K562 (cell line): Measurements from ENCODE around the gene NAPEPLD. TPM values are rescaled to one million over a fixed set of nuclear protein-coding genes. Genes with fewer than 3 reads are reported as not detected.

Experiments
- ATAC-seq: fragments of 200-7000 bp; cut with Tn5 transposase; 3 replicates; pipeline ENCODE4 v1.9.1; 2020; ENCODE audit warnings: moderate library complexity
- BruUV-seq: library from RNA; stranded (reverse); fragments of 400-500 nt; replicated peaks from 2 replicates; lab custom pipeline; 2021; lab: Mats Ljungman, UMichigan
- CTCF ChIA-PET: fragments of 300-600 bp; formaldehyde crosslinking; extraction: SDS; loops from one replicate; lab custom pipeline; 2021; ENCODE audit warnings: low intra/inter-chr PET ratio; lab: Yijun Ruan, JAX
- POLR2A ChIA-PET: fragments of 300-600, 350-650 bp; sonication (Branson Sonifier 250); formaldehyde crosslinking; extraction: SDS; loops from one replicate; lab custom pipeline; 2021; ENCODE audit warnings: antibody characterized with exemption, inconsistent platforms; lab: Yijun Ruan, JAX
- DNase-seq, 4 experiments: peaks; one replicate each; pipeline versions ENCODE4 v3.0.0 to v3.0.0-alpha.2; 2011 to 2018; ENCODE audit warnings: low spot score in 3 of 4, mixed read lengths in 3 of 4; ENCODE audit errors: extremely low read depth in 1 of 4
- FAIRE-seq: peaks from 2 replicates; lab custom pipeline; 2011; peaks lifted over from hg19 to GRCh38; lab: Jason Lieb, UNC
- H2AFZ ChIP-seq: 2 replicates; pipeline ENCODE4 v1.6.0; 2011; ENCODE audit warnings: low read depth, low read length, control low read depth, inconsistent platforms
- H3K27ac ChIP-seq: fragments of 200-600 bp; 3 replicates; pipeline ENCODE4 v1.8.0; 2011; ENCODE audit warnings: low read depth, mild to moderate bottlenecking, control low read depth, inconsistent platforms, low read length, moderate library complexity, mixed read lengths; ENCODE audit errors: extremely low read depth
- H3K27me3 ChIP-seq, 2 experiments: fragments of 300-600 bp in 1 of 2; 2 replicates in 1 of 2; 3 replicates in 1 of 2; pipeline versions ENCODE4 v1.6.0 to v1.8.0; 2011; ENCODE audit warnings: inconsistent platforms in 2 of 2, low read length in 2 of 2, mild to moderate bottlenecking in 1 of 2, mixed read lengths in 1 of 2, moderate library complexity in 1 of 2; ENCODE audit not compliant: control insufficient read depth in 2 of 2, insufficient read depth in 2 of 2
- H3K36me3 ChIP-seq: fragments of 300-600 bp; 3 replicates; pipeline ENCODE4 v1.8.0; 2011; ENCODE audit warnings: mild to moderate bottlenecking, low read length, inconsistent platforms; ENCODE audit not compliant: control insufficient read depth, insufficient read depth
- H3K4me1 ChIP-seq, 2 experiments: fragments of 200-600 bp in 1 of 2; replicated peaks in 1 of 2; 2 replicates in 1 of 2; 3 replicates in 1 of 2; pipeline versions ENCODE4 v1.5.1 to v1.8.0; 2011; ENCODE audit warnings: inconsistent platforms in 2 of 2, low read length in 2 of 2, mild to moderate bottlenecking in 1 of 2, mixed read lengths in 1 of 2, moderate library complexity in 1 of 2; ENCODE audit not compliant: control insufficient read depth in 2 of 2, insufficient read depth in 2 of 2
- H3K4me2 ChIP-seq: 2 replicates; pipeline ENCODE4 v1.6.1; 2011; ENCODE audit warnings: low read length, control low read depth, inconsistent platforms, mixed read lengths; ENCODE audit not compliant: insufficient read depth
- H3K4me3 ChIP-seq: fragments of 200-600 bp; sonication (generic), shearing (Covaris generic); 2 replicates; pipeline ENCODE4 v1.5.1; 2016; ENCODE audit warnings: control low read depth, inconsistent platforms
- H3K79me2 ChIP-seq: fragments of 200-600 bp; 3 replicates; pipeline ENCODE4 v1.8.0; 2011; ENCODE audit warnings: low read length, inconsistent platforms; ENCODE audit not compliant: control insufficient read depth, insufficient read depth
- H3K9ac ChIP-seq, 2 experiments: 2 replicates each; pipeline versions ENCODE4 v1.6.0 to v1.6.1; 2011; ENCODE audit warnings: low read depth in 2 of 2, low read length in 2 of 2, control low read depth in 1 of 2, inconsistent platforms in 1 of 2, mild to moderate bottlenecking in 1 of 2, mixed read lengths in 1 of 2; ENCODE audit not compliant: insufficient read depth in 1 of 2
- H3K9me1 ChIP-seq: one replicate; pipeline ENCODE4 v1.6.0; 2011; ENCODE audit warnings: inconsistent platforms, mild to moderate bottlenecking, low read length, moderate library complexity; ENCODE audit not compliant: control insufficient read depth, insufficient read depth
- H3K9me3 ChIP-seq: replicated peaks from 2 replicates; pipeline ENCODE4 v1.5.1; 2011; ENCODE audit warnings: low read depth, low read length, inconsistent platforms; ENCODE audit not compliant: control insufficient read depth, insufficient read depth
- H4K20me1 ChIP-seq: replicated peaks from 2 replicates; pipeline ENCODE4 v1.6.1; 2011; ENCODE audit warnings: low read length, inconsistent platforms, mixed read lengths; ENCODE audit not compliant: control insufficient read depth, insufficient read depth
- CEBPZ ChIP-seq: fragments of 150-350 bp; IDR thresholded peaks from 2 replicates; pipeline ENCODE4 v1.6.1; 2014; ENCODE audit warnings: low read depth, mild to moderate bottlenecking, low read length, borderline replicate concordance
- CUX1 ChIP-seq: fragments of 200-800 bp; sonication (Bioruptor generic); IDR thresholded peaks from 2 replicates; pipeline ENCODE4 v1.6.1; 2016; ENCODE audit warnings: missing genetic modification characterization, missing compliant biosample characterization
- ELF2 ChIP-seq: fragments of 250-450 bp; sonication (Bioruptor Pico); IDR thresholded peaks from 2 replicates; pipeline ENCODE4 v1.5.0; 2021; ENCODE audit warnings: mild to moderate bottlenecking
- JUNB ChIP-seq: fragments of 450-650 bp; formaldehyde crosslinking; conservative IDR thresholded peaks from 2 replicates; pipeline ENCODE4 v1.4.0; 2020; ENCODE audit warnings: mild to moderate bottlenecking
- KDM5B ChIP-seq: fragments of 200-600 bp; sonication (generic); IDR thresholded peaks from 2 replicates; pipeline ENCODE4 v1.6.1; 2012; ENCODE audit warnings: low read depth, mild to moderate bottlenecking, moderate library complexity, low read length, control low read depth, inconsistent platforms; ENCODE audit not compliant: insufficient replicate concordance
- MEIS2 ChIP-seq: fragments of 450-650 bp; IDR thresholded peaks from 2 replicates; pipeline ENCODE4 v1.6.1; 2014; ENCODE audit warnings: mild to moderate bottlenecking; ENCODE audit not compliant: partially characterized antibody
- RBM17 ChIP-seq: fragments of 200-400 bp; formaldehyde crosslinking; IDR thresholded peaks from 2 replicates; pipeline ENCODE4 v1.6.1; 2017; ENCODE audit warnings: low read depth, mild to moderate bottlenecking, low read length, borderline replicate concordance
- TSC22D4 ChIP-seq: fragments of 450-650 bp; IDR thresholded peaks from 2 replicates; pipeline ENCODE4 v1.6.1; 2016; ENCODE audit warnings: missing genetic modification characterization, missing biosample characterization, control low read depth
- TSHZ1 ChIP-seq: fragments of 250-450 bp; sonication (Bioruptor Pico); IDR thresholded peaks from 2 replicates; pipeline ENCODE4 v1.4.0; 2020; ENCODE audit warnings: mild to moderate bottlenecking, moderate library complexity
- ZBTB7A ChIP-seq: IDR thresholded peaks from 2 replicates; pipeline ENCODE4 v1.6.1; 2011; ENCODE audit warnings: low read depth, mild to moderate bottlenecking, low read length, moderate library complexity, borderline replicate concordance; ENCODE audit not compliant: control insufficient read depth
- WGBS: fragments of 100-300 bp; shearing (Covaris generic); methylation state at CpG from one replicate; pipeline ENCODE4 v1.1.6; 2016; ENCODE audit warnings: low coverage, mixed read lengths; ENCODE audit not compliant: insufficient coverage; ENCODE audit errors: missing lambda C conversion rate; 5-methylcytosine and 5-hydroxymethylcytosine counted together
- in situ Hi-C: fragments of 300-500 bp; cut with MboI; formaldehyde crosslinking; loops from 4 replicates; pipeline ENCODE4 v1.15.0; 2018; ENCODE audit warnings: inconsistent platforms, mixed read lengths
- intact Hi-C: fragments of 100-400 bp; cut with micrococcal nuclease; formaldehyde crosslinking; loops from 2 replicates; pipeline ENCODE4 v1.14.2; 2022
- polyA plus RNA-seq, 8 experiments: library from polyadenylated mRNA; depleted of rRNA in 4 of 8; stranded (reverse) in 5 of 8; unstranded in 3 of 8; fragments of >200 nt; fragmentation: Nextera tagmentation in 2 of 8; fragmentation: Illumina TruSeq in 1 of 8; extraction: Ambion mirVana in 2 of 8; extraction: Trizol in 1 of 8; gene quantifications; 2 replicates each; pipeline versions ENCODE4 v1.2.1 to v1.2.3, GENCODE V29; 2011 to 2014; ENCODE audit warnings: inconsistent platforms in 1 of 8, missing spikeins in 1 of 8
- total RNA-seq, 7 experiments: library from RNA; depleted of rRNA in 6 of 7; stranded (reverse); fragments of >200 nt in 6 of 7; fragmentation: Illumina TruSeq in 2 of 7; extraction: Trizol in 2 of 7; gene quantifications; 2 replicates each; pipeline versions ENCODE4 v1.2.1 to v1.2.3, GENCODE V29; 2011 to 2021; ENCODE audit warnings: low replicate concordance in 1 of 7

The NAPEPLD gene
- total and polyA plus RNA-seq, 9 of the 15 experiments (the other 6 are each of a cell fraction or from before 2014, with no cell fraction given): 3.2 to 11.0 (median 7.5) TPM

- H3K9me3 ChIP-seq: no peaks in the 10 kb centered on the region
- no peaks in the 10 kb centered on the region for H3K9me1 ChIP-seq
- intact Hi-C loops (no loop called here), in situ Hi-C loops (no loop called here)
- H4K20me1 ChIP-seq: no peaks in the 10 kb centered on the region
- no peaks in the 10 kb centered on the region for H3K4me1 ChIP-seq
- no TSS peak for BruUV-seq
- H3K4me2 ChIP-seq: no peak overlapping the region
- H3K4me3 ChIP-seq: no peak overlapping the region
- ATAC-seq: no peak
- POLR2A ChIA-PET: no interaction called here
- no peak overlapping the region for H3K27ac ChIP-seq
- no peak overlapping the region for H2AFZ ChIP-seq
- H3K9ac ChIP-seq: no peak overlapping the region
- no peak for DNase-seq
- WGBS: 61% methylated on average over 3 of the region's 3 CpGs
- CTCF ChIA-PET: no interaction called here
- no peaks in the 10 kb centered on the region for H3K79me2 ChIP-seq
- H3K36me3 ChIP-seq: peaks cover 62% of the 10 kb centered on the region; the same call in 2 of the 3 replicates
- no peaks in the 10 kb centered on the region for H3K27me3 ChIP-seq
- FAIRE-seq: no peak
- no peak for TF ChIP-seq CEBPZ
- TF ChIP-seq ZBTB7A: no peak
- TF ChIP-seq CUX1 (CRISPR knock-in tag): no peak
- no peak for TF ChIP-seq JUNB (CRISPR knock-in tag)
- no peak for TF ChIP-seq RBM17
- TF ChIP-seq TSC22D4 (tag): no peak
- no peak for TF ChIP-seq KDM5B
- TF ChIP-seq TSHZ1: no peak
- TF ChIP-seq MEIS2: no peak
- TF ChIP-seq ELF2 (CRISPR knock-in tag): no peak
These were observed 48.6 kb downstream of the NAPEPLD start for GRCh38 chr7:103100348-103100747.
